H4 (cell line): Measurements from ENCODE around the gene PCDHB5. TPM values are rescaled to one million over a fixed set of nuclear protein-coding genes. Genes with fewer than 3 reads are reported as not detected.
"Not testable (repeated sequence)": the region's sequence is repeated elsewhere in the genome, so short reads cannot be mapped to it uniquely, and the experiment has no call there.

Experiments used
- DNase-seq: peaks from one replicate; pipeline ENCODE4 v3.0.0-alpha.2; 2015; ENCODE audit warnings: low spot score
- total RNA-seq: library from RNA; depleted of rRNA; stranded (reverse); fragments of >200 nt; shearing (Covaris generic); gene quantifications from 2 replicates; pipeline ENCODE4 v1.2.3, GENCODE V29; 2014; rRNA removed

PCDHB5 gene
- total RNA-seq: 1.0 and 1.2 TPM in 2 replicates

GRCh38 chr5:141135030-141135717 is at the start of gene PCDHB5:
Gene PCDHB5, plus strand, starts transcription at chr5:141135206. Its CDS starts 229 bp downstream, at chr5:141135435.
- no peak for DNase-seq

GRCh38 chr5:141094481-141095262 is 40.3 kb upstream of the PCDHB5 start, which contains the start of gene PCDHB2:
Gene PCDHB2, plus strand, starts transcription at chr5:141094615. Its CDS starts 176 bp downstream, at chr5:141094791.
- DNase-seq: peak; percentile 83

DNA sequence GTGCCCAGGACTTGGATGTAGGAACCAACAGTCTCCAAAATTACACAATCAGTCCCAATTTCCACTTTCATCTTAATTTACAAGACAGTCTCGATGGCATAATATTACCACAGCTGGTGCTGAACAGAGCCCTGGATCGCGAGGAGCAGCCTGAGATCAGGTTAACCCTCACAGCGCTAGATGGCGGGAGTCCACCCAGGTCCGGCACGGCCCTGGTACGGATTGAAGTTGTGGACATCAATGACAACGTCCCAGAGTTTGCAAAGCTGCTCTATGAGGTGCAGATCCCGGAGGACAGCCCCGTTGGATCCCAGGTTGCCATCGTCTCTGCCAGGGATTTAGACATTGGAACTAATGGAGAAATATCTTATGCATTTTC is 39.8 kb upstream of the PCDHB5 start:
- no peak for DNase-seq

DNA sequence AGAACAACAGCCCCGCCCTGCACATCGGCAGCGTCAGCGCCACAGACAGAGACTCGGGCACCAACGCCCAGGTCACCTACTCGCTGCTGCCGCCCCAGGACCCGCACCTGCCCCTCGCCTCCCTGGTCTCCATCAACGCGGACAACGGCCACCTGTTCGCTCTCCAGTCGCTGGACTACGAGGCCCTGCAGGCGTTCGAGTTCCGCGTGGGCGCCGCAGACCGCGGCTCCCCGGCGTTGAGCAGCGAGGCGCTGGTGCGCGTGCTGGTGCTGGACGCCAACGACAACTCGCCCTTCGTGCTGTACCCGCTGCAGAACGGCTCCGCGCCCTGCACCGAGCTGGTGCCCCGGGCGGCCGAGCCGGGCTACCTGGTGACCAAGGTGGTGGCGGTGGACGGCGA is 38.8 kb upstream of the PCDHB5 start:
- DNase-seq: not testable (repeated sequence)

- DNase-seq: not testable (repeated sequence)
Observed at GRCh38 chr5:141096586-141096985, 38.4 kb upstream of the PCDHB5 start.

GRCh38 chr5:141100243-141100805 is 34.7 kb upstream of the PCDHB5 start, which contains the start of gene PCDHB3:
Gene PCDHB3, plus strand, starts transcription at chr5:141100473. Its CDS starts 177 bp downstream, at chr5:141100650.
- DNase-seq: no peak

GRCh38 chr5:141101059-141101458 is 33.9 kb upstream of the PCDHB5 start:
- DNase-seq: no peak

GRCh38 chr5:141102070-141102469 is 32.9 kb upstream of the PCDHB5 start:
- DNase-seq: not testable (repeated sequence)

GRCh38 chr5:141102471-141102870 is 32.5 kb upstream of the PCDHB5 start:
- DNase-seq: not testable (repeated sequence)

DNA sequence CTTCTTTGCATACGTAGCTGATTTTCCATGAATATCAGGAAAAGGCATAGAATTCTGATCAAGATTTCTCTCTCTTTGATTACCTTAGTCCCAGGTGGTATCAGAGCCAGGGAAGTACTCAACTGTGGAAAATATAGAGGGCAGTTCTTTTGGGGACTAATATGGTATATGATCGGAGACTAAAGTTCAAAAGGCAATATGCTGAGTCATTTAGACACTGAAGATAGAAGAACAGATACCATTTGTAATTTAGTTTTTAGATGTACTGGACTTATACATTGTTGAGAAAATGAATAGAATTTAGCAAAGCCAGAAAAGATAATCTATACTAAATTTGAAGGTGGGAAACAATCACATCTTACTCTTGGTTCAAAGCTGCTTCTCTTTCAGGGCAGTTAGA is 29.7 kb upstream of the PCDHB5 start:
- DNase-seq: no peak

- DNase-seq: no peak
Observed at GRCh38 chr5:141119250-141119649, 15.8 kb upstream of the PCDHB5 start.

DNA sequence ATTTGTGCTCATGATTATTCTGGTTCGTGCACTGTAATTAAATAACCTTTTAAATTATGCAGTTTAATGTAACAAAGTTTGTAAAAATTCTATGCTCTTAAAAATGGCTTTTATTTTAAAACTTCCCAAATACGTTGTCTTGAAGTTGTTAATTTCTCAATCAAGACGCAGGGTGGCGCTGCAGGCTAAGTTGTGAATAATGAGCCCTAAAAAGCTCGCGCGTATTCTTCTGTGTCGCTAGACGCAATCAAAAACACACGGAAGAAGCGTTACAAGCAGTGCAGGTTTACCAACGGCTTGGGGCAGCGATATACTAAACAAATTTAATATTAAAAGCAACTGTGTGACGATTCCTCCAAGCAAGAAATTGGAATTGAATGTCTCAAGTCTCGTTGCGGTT is 13.4 kb upstream of the PCDHB5 start, which contains the start of gene PCDHB4:
Gene PCDHB4 (plus strand): TSS at position 256 of the 400 bp plus-strand sequence. CDS start 181 bp downstream, outside the sequence.
- DNase-seq: no peak

DNA sequence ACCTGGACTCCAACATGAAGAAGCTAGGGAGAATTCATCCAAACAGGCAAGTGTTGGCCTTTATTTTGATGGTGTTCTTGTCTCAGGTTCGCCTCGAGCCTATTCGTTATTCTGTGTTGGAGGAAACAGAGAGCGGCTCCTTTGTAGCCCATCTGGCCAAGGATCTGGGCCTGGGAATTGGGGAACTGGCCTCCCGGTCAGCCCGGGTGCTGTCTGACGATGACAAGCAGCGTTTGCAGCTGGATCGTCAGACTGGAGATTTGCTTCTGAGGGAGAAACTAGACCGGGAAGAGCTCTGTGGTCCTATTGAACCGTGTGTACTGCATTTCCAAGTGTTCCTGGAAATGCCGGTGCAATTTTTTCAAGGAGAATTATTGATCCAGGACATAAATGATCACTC is 13.0 kb upstream of the PCDHB5 start:
- DNase-seq: no peak

DNA sequence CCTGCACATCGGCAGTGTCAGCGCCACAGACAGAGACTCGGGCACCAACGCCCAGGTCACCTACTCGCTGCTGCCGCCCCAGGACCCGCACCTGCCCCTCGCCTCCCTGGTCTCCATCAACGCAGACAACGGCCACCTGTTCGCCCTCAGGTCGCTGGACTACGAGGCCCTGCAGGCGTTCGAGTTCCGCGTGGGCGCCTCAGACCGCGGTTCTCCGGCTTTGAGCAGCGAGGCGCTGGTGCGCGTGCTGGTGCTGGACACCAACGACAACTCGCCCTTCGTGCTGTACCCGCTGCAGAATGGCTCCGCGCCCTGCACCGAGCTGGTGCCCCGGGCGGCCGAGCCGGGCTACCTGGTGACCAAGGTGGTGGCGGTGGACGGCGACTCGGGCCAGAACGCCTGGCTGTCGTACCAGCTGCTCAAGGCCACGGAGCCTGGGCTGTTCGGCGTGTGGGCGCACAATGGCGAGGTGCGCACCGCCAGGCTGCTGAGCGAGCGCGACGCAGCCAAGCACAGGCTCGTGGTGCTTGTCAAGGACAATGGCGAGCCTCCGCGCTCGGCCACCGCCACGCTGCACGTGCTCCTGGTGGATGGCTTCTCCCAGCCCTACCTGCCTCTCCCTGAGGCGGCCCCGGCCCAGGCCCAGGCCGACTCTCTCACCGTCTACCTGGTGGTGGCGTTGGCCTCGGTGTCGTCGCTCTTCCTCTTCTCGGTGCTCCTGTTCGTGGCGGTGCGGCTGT is 11.4 kb upstream of the PCDHB5 start:
- DNase-seq: not testable (repeated sequence)

- DNase-seq: no peak
Observed at GRCh38 chr5:141127305-141127704, 7.7 kb upstream of the PCDHB5 start.

DNA sequence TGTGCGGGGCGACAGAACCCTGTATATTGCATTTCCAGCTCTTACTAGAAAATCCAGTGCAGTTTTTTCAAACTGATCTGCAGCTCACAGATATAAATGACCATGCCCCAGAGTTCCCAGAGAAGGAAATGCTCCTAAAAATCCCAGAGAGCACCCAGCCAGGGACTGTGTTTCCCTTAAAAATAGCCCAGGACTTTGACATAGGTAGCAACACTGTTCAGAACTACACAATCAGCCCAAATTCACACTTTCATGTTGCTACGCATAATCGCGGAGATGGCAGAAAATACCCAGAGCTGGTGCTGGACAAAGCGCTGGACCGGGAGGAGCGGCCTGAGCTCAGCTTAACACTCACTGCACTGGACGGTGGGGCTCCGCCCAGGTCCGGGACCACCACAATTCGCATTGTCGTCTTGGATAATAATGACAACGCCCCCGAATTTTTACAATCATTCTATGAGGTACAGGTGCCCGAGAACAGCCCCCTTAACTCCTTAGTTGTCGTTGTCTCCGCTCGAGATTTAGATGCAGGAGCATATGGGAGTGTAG is 786 bp downstream of the PCDHB5 start:
- DNase-seq: no peak

GRCh38 chr5:141137346-141137745 is 2.3 kb downstream of the PCDHB5 start:
- DNase-seq: not testable (repeated sequence)

DNA sequence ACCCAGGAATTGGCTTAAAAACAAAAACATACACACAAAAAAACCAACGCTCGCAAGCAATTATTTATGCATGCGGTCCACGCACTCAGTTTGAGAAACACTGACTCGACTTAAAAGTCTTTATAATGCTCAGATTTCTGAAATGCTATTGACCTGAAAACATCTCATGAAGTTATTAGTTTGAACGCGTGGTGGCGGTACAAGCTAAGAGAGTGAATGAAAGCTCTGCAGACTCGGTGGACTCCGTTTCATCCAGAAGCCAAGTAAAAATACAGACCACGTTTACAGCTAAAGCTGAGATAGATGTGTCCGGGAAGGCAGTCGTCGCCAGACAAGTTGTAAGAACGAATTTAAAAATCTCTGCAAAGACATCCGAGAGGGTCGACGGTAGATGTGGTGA is 14.8 kb downstream of the PCDHB5 start, which contains the start of gene PCDHB6:
Gene PCDHB6 (plus strand): TSS at position 246 of the 400 bp plus-strand sequence. CDS start 201 bp downstream, outside the sequence.
- DNase-seq: peak; percentile 34

DNA sequence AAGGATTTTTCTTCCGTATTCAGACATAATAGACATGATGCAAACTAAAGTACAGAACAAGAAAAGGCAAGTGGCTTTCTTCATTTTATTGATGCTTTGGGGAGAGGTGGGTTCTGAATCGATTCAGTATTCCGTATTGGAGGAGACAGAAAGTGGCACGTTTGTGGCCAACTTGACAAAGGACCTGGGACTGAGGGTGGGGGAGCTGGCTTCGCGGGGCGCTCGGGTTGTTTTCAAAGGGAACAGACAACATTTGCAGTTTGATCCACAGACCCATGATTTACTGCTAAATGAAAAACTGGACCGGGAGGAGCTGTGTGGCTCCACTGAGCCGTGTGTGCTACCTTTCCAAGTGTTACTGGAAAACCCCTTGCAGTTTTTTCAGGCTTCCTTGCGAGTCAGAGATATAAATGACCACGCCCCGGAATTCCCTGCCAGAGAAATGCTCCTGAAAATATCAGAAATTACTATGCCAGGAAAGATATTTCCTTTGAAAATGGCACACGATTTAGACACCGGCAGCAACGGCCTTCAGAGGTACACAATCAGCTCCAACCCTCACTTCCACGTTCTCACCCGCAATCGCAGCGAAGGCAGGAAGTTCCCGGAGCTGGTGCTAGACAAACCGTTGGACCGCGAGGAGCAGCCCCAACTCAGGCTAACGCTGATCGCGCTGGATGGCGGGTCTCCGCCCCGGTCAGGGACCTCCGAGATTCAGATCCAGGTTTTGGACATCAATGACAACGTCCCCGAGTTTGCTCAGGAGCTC is 15.4 kb downstream of the PCDHB5 start:
- no peak for DNase-seq

- no peak for DNase-seq
Observed at GRCh38 chr5:141150993-141151325, 16.0 kb downstream of the PCDHB5 start.

DNA sequence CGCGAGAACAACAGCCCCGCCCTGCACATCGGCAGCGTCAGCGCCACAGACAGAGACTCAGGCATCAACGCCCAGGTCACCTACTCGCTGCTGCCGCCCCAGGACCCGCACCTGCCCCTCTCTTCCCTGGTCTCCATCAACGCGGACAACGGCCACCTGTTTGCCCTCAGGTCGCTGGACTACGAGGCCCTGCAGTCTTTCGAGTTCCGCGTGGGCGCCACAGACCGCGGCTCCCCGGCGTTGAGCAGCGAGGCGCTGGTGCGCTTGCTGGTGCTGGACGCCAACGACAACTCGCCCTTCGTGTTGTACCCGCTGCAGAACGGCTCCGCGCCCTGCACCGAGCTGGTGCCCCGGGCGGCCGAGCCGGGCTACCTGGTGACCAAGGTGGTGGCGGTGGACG is 16.6 kb downstream of the PCDHB5 start:
- not testable (repeated sequence) for DNase-seq
